Hepatocyte (in vitro differentiated cells): ENCODE data around the gene DNAH11. TPM values are rescaled to one million over a fixed set of nuclear protein-coding genes. Genes with fewer than 3 reads are reported as not detected.
A peak's percentile ranks its signal among the peaks of the same experiment; 100 is the strongest.

Experiments used
- DNase-seq: peaks from one replicate; pipeline ENCODE4 v3.0.0-alpha.2; 2016; ENCODE audit warnings: low spot score
- H2AFZ ChIP-seq: fragments of 200-600 bp; sonication (generic); 2 replicates; pipeline ENCODE4 v1.6.0; 2016; ENCODE audit warnings: antibody characterized with exemption, mild to moderate bottlenecking
- H3K27ac ChIP-seq: fragments of 200-600 bp; sonication (generic); 2 replicates; pipeline ENCODE4 v1.5.1; 2016; ENCODE audit warnings: mild to moderate bottlenecking
- H3K27me3 ChIP-seq: fragments of 200-600 bp; sonication (generic); 2 replicates; pipeline ENCODE4 v1.6.1; 2016
- H3K36me3 ChIP-seq: fragments of 200-600 bp; sonication (generic); replicated peaks from 2 replicates; pipeline ENCODE4 v1.5.1; 2016; ENCODE audit warnings: low read depth; ENCODE audit not compliant: insufficient read depth
- H3K4me1 ChIP-seq: fragments of 200-600 bp; sonication (generic); 2 replicates; pipeline ENCODE4 v1.5.1; 2016; ENCODE audit warnings: mild to moderate bottlenecking, moderate library complexity; ENCODE audit not compliant: insufficient read depth
- H3K4me2 ChIP-seq: fragments of 200-600 bp; sonication (generic); 2 replicates; pipeline ENCODE4 v1.6.0; 2016
- H3K4me3 ChIP-seq: fragments of 200-600 bp; sonication (generic); 2 replicates; pipeline ENCODE4 v1.5.1; 2016; ENCODE audit warnings: mild to moderate bottlenecking
- H3K79me2 ChIP-seq: fragments of 200-600 bp; sonication (generic); 2 replicates; pipeline ENCODE4 v1.6.0; 2017; ENCODE audit warnings: mild to moderate bottlenecking
- H3K9me2 ChIP-seq: fragments of 200-600 bp; sonication (generic); replicated peaks from 2 replicates; pipeline ENCODE4 v1.6.0; 2017; ENCODE audit warnings: mild to moderate bottlenecking; ENCODE audit not compliant: insufficient read depth
- H3K9me3 ChIP-seq: fragments of 200-600 bp; sonication (generic); 2 replicates; pipeline ENCODE4 v1.5.1; 2016; ENCODE audit warnings: low read depth, mild to moderate bottlenecking
- H4K20me1 ChIP-seq: fragments of 200-600 bp; sonication (generic); 2 replicates; pipeline ENCODE4 v1.6.0; 2016; ENCODE audit warnings: mild to moderate bottlenecking; ENCODE audit not compliant: insufficient read depth, poor library complexity, severe bottlenecking
- CTCF ChIP-seq: fragments of 200-600 bp; sonication (generic); IDR thresholded peaks from 2 replicates; pipeline ENCODE4 v1.5.1; 2016; ENCODE audit warnings: antibody characterized with exemption, mild to moderate bottlenecking; ENCODE audit not compliant: poor library complexity
- EZH2 ChIP-seq: fragments of 200-600 bp; sonication (generic); IDR thresholded peaks from 2 replicates; pipeline ENCODE4 v1.6.1; 2016; ENCODE audit warnings: antibody characterized with exemption, mild to moderate bottlenecking, borderline replicate concordance
- EZH2phosphoT487 ChIP-seq: fragments of 200-600 bp; sonication (generic); IDR thresholded peaks from one replicate; pipeline ENCODE4 v1.6.1; 2018; ENCODE audit warnings: antibody characterized with exemption, mild to moderate bottlenecking, low read depth, moderate library complexity; ENCODE audit not compliant: unreplicated experiment, severe bottlenecking
- WGBS: methylation state at CpG from one replicate; pipeline ENCODE4 v1.1.6; 2016; ENCODE audit warnings: low lambda C conversion rate; ENCODE audit errors: missing lambda C conversion rate; 5-methylcytosine and 5-hydroxymethylcytosine counted together
- polyA plus RNA-seq: library from polyadenylated mRNA; unstranded; fragments of >200 nt; fragmentation: Nextera tagmentation; extraction: Ambion mirVana; gene quantifications from 2 replicates; pipeline ENCODE4 v1.2.1, GENCODE V29; 2016
- total RNA-seq: library from RNA; depleted of rRNA; stranded (reverse); fragments of >200 nt; gene quantifications from 2 replicates; pipeline ENCODE4 v1.2.3, GENCODE V29; 2014

The DNAH11 gene
- total and polyA plus RNA-seq, 2 experiments from 2014 or later: 0.43 to 1.3 TPM

- no peak overlapping the region for H3K27ac ChIP-seq
- no peaks in the 10 kb centered on the region for H3K4me1 ChIP-seq
- H3K9me2 ChIP-seq: no peaks in the 10 kb centered on the region
- no peaks in the 10 kb centered on the region for H3K9me3 ChIP-seq
- H3K4me3 ChIP-seq: no peak overlapping the region
- no peak overlapping the region for H2AFZ ChIP-seq
- DNase-seq: no peak
- no peaks in the 10 kb centered on the region for H3K36me3 ChIP-seq
- H3K4me2 ChIP-seq: no peak overlapping the region
- H4K20me1 ChIP-seq: no peaks in the 10 kb centered on the region
- no peaks in the 10 kb centered on the region for H3K79me2 ChIP-seq
- no peaks in the 10 kb centered on the region for H3K27me3 ChIP-seq
- WGBS: 83% methylated on average over 1 of the region's 1 CpG
- TF ChIP-seq CTCF (no peak), EZH2phosphoT487 (no peak), EZH2 (no peak)
Observed at GRCh38 chr7:21562385-21562784, 19.5 kb downstream of the DNAH11 start.

- H3K36me3 ChIP-seq: no peaks in the 10 kb centered on the region
- no peak overlapping the region for H3K4me3 ChIP-seq
- no peak overlapping the region for H2AFZ ChIP-seq
- H3K27ac ChIP-seq: no peak overlapping the region
- no peak for DNase-seq
- no peaks in the 10 kb centered on the region for H4K20me1 ChIP-seq
- H3K9me3 ChIP-seq: no peaks in the 10 kb centered on the region
- WGBS: 87% methylated on average over 7 of the region's 7 CpGs
- H3K9me2 ChIP-seq: no peaks in the 10 kb centered on the region
- H3K79me2 ChIP-seq: no peaks in the 10 kb centered on the region
- TF ChIP-seq EZH2phosphoT487 (no peak), CTCF (no peak), EZH2 (no peak)
- no peak overlapping the region for H3K4me2 ChIP-seq
- no peaks in the 10 kb centered on the region for H3K4me1 ChIP-seq
- H3K27me3 ChIP-seq: no peaks in the 10 kb centered on the region
Observed at GRCh38 chr7:21565614-21566013, 22.8 kb downstream of the DNAH11 start.

- H3K4me2 ChIP-seq: no peak overlapping the region
- H3K36me3 ChIP-seq: no peaks in the 10 kb centered on the region
- no peaks in the 10 kb centered on the region for H3K79me2 ChIP-seq
- no peak for DNase-seq
- H3K4me3 ChIP-seq: no peak overlapping the region
- no peaks in the 10 kb centered on the region for H3K9me3 ChIP-seq
- H4K20me1 ChIP-seq: no peaks in the 10 kb centered on the region
- no peaks in the 10 kb centered on the region for H3K27me3 ChIP-seq
- 71% methylated on average over 4 of the region's 4 CpGs for WGBS
- no peak overlapping the region for H2AFZ ChIP-seq
- no peaks in the 10 kb centered on the region for H3K4me1 ChIP-seq
- no peak for TF ChIP-seq EZH2phosphoT487
- TF ChIP-seq EZH2: no peak
- TF ChIP-seq CTCF: no peak
- no peak overlapping the region for H3K27ac ChIP-seq
- no peaks in the 10 kb centered on the region for H3K9me2 ChIP-seq
Observed at GRCh38 chr7:21566094-21566493, 23.3 kb downstream of the DNAH11 start.

- no peaks in the 10 kb centered on the region for H3K79me2 ChIP-seq
- TF ChIP-seq CTCF (peak; percentile 38), EZH2phosphoT487 (no peak), EZH2 (no peak)
- no peaks in the 10 kb centered on the region for H3K27me3 ChIP-seq
- H3K4me2 ChIP-seq: no peak overlapping the region
- no peaks in the 10 kb centered on the region for H3K36me3 ChIP-seq
- no peaks in the 10 kb centered on the region for H3K9me3 ChIP-seq
- H4K20me1 ChIP-seq: no peaks in the 10 kb centered on the region
- H3K9me2 ChIP-seq: no peaks in the 10 kb centered on the region
- H3K4me3 ChIP-seq: no peak overlapping the region
- no peak overlapping the region for H2AFZ ChIP-seq
- peak; percentile 12 for DNase-seq
- 78% methylated on average over 2 of the region's 2 CpGs for WGBS
- H3K4me1 ChIP-seq: no peaks in the 10 kb centered on the region
- no peak overlapping the region for H3K27ac ChIP-seq
Observed at GRCh38 chr7:21568762-21569161, 25.9 kb downstream of the DNAH11 start.
